Camera-type eye (tissue), 1 donor: ENCODE results near the gene KATNAL1. TPM values are rescaled to one million over a fixed set of nuclear protein-coding genes. Genes with fewer than 3 reads are reported as not detected.

Source experiments
- total RNA-seq: library from RNA; depleted of rRNA; stranded (reverse); fragments of >200 nt; gene quantifications from one replicate; pipeline ENCODE4 v1.2.3, GENCODE V29; 2014

The KATNAL1 gene
- total RNA-seq: 47.8 TPM

DNA sequence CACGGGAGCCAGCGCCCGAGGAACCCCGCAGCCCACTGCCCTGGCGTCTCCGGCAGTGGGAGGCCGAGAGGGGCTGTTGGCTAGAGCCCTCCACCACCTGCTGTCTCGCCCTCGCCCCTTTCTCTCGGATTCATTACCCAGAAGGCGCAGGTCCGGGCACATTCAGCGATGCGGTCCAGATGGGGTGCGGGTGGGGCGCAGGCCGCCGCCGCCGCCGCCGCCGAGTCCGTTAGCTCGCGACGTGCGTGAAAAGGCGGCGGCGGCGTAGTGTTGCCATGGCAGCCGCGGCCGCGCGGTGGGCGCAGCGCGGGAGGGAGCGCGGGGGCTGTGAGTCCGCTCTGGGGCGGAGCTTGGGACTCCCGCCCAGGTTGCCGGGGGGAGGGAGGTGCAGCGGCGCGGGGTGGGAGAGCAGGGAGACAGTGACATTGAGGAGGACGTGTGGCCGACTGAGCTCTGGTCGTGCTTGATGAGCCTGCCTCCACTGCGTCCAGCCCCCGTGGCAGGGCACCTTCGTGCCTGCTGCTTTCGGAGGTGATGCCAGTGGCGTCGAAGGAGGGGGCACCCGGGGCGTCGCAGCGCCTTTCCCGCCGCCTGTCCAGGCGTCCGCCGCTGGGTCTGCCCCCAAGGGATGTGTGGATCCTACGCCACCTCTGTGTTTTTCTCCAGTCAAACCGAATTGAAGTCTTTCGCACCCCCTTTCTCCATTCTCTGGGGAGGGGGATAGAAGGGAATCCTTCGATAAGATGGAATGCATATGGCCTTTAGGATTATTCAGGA lies at the start of gene KATNAL1:
Gene KATNAL1, minus strand, starts transcription at position 358 of the 777 bp plus-strand sequence. CDS start 23,774 bp downstream, outside the sequence.

Other genes with a start within 250 kb of the KATNAL1 start
- not detected for gene UBE2L5, start 114.9 kb upstream of the KATNAL1 start, total RNA-seq
- gene HMGB1, start 158.4 kb upstream of the KATNAL1 start, total RNA-seq: 501 TPM